GM21526 (cell line): ENCODE measurements around the gene MKI67.

ENCODE experiments used
- ATAC-seq: cut with Tn5 transposase; IDR thresholded peaks from one replicate; pipeline ENCODE4 v1.9.1; 2021; ENCODE audit warnings: moderate library complexity; ENCODE audit not compliant: unreplicated experiment, low FRiP score

The MKI67 gene

GRCh38 chr10:128056303-128057050 lies 69.7 kb downstream of the MKI67 start:
- ATAC-seq = no peak

- ATAC-seq = no peak
Observed at GRCh38 chr10:128055061-128055868, 71.0 kb downstream of the MKI67 start.

GRCh38 chr10:128054163-128054970 lies 71.9 kb downstream of the MKI67 start:
- ATAC-seq = no peak

- no peak for ATAC-seq
Observed at GRCh38 chr10:128053356-128053755, 72.9 kb downstream of the MKI67 start.

- ATAC-seq = no peak
Observed at GRCh38 chr10:128052696-128053095, 73.5 kb downstream of the MKI67 start.

- no peak for ATAC-seq
Observed at GRCh38 chr10:128051548-128051947, 74.7 kb downstream of the MKI67 start.

- no peak for ATAC-seq
Observed at GRCh38 chr10:128050936-128051335, 75.3 kb downstream of the MKI67 start.

GRCh38 chr10:128050121-128050516 lies 76.1 kb downstream of the MKI67 start:
- no peak for ATAC-seq

- ATAC-seq = no peak
Observed at GRCh38 chr10:128049226-128050120, 76.8 kb downstream of the MKI67 start.

- ATAC-seq = no peak
Observed at GRCh38 chr10:128048819-128049210, 77.4 kb downstream of the MKI67 start.

- peak; percentile 29 for ATAC-seq
Observed at GRCh38 chr10:128047991-128048818, 78.0 kb downstream of the MKI67 start.

- ATAC-seq = peak; percentile 99
Observed at GRCh38 chr10:128047351-128047750, 78.9 kb downstream of the MKI67 start.

- ATAC-seq = peak; percentile 4
Observed at GRCh38 chr10:128046953-128047290, 79.3 kb downstream of the MKI67 start.
